Hippocampal formation (tissue), 2 donors: Measurements from ENCODE around the gene PXN.
"Not testable (repeated sequence)": the region's sequence is repeated elsewhere in the genome, so short reads cannot be mapped to it uniquely, and the experiment has no call there.

Source experiments
- DNase-seq, 2 donors: peaks; one replicate each; lab custom pipeline; 2025; lab: John Stamatoyannopoulos, UW

The PXN gene

GRCh38 chr12:120225852-120226640 is 39.5 kb downstream of the PXN start:
- DNase-seq, result no peak

- no peak for DNase-seq
These were observed 40.4 kb downstream of the PXN start for GRCh38 chr12:120225200-120225558.

GRCh38 chr12:120224304-120225199 is 41.0 kb downstream of the PXN start:
- DNase-seq, result no peak

- no peak for DNase-seq
These were observed 41.8 kb downstream of the PXN start for GRCh38 chr12:120223458-120224303.

GRCh38 chr12:120222288-120222832 is 43.2 kb downstream of the PXN start:
- no peak for DNase-seq

- DNase-seq, result no peak
These were observed 44.0 kb downstream of the PXN start for GRCh38 chr12:120221576-120221900.

- no peak for DNase-seq
These were observed 44.5 kb downstream of the PXN start for GRCh38 chr12:120220838-120221575.

GRCh38 chr12:120218680-120219606 is 46.6 kb downstream of the PXN start:
- no peak for DNase-seq

GRCh38 chr12:120216742-120217605 is 48.6 kb downstream of the PXN start:
- no peak for DNase-seq

GRCh38 chr12:120215766-120216735 is 49.5 kb downstream of the PXN start:
- no peak for DNase-seq

- DNase-seq, result no peak
These were observed 50.2 kb downstream of the PXN start for GRCh38 chr12:120215357-120215735.

GRCh38 chr12:120214626-120215356 is 50.7 kb downstream of the PXN start:
- DNase-seq, result no peak

- no peak for DNase-seq
These were observed 51.8 kb downstream of the PXN start for GRCh38 chr12:120213758-120214157.

GRCh38 chr12:120213182-120213581 is 52.3 kb downstream of the PXN start:
- not testable (repeated sequence) for DNase-seq

GRCh38 chr12:120212301-120212700 is 53.2 kb downstream of the PXN start:
- no peak for DNase-seq

GRCh38 chr12:120211904-120212283 is 53.6 kb downstream of the PXN start:
- no peak for DNase-seq

GRCh38 chr12:120211243-120211903 is 54.2 kb downstream of the PXN start:
- no peak for DNase-seq
